K562 treated with DMSO at 1 percent for 24 hours (cell line): ENCODE results near the gene TM9SF4. TPM values are rescaled to one million over a fixed set of nuclear protein-coding genes. Genes with fewer than 3 reads are reported as not detected.

Experiments
- total RNA-seq: library from RNA; unstranded; fragments of 300-600 nt; gene quantifications from 2 replicates; pipeline ENCODE4 v1.2.3, GENCODE V29; 2022; ENCODE audit warnings: low read depth; ENCODE audit not compliant: insufficient read depth

Gene TM9SF4, protein sequence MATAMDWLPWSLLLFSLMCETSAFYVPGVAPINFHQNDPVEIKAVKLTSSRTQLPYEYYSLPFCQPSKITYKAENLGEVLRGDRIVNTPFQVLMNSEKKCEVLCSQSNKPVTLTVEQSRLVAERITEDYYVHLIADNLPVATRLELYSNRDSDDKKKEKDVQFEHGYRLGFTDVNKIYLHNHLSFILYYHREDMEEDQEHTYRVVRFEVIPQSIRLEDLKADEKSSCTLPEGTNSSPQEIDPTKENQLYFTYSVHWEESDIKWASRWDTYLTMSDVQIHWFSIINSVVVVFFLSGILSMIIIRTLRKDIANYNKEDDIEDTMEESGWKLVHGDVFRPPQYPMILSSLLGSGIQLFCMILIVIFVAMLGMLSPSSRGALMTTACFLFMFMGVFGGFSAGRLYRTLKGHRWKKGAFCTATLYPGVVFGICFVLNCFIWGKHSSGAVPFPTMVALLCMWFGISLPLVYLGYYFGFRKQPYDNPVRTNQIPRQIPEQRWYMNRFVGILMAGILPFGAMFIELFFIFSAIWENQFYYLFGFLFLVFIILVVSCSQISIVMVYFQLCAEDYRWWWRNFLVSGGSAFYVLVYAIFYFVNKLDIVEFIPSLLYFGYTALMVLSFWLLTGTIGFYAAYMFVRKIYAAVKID
- 27.4 and 27.8 TPM in 2 replicates for total RNA-seq

DNA sequence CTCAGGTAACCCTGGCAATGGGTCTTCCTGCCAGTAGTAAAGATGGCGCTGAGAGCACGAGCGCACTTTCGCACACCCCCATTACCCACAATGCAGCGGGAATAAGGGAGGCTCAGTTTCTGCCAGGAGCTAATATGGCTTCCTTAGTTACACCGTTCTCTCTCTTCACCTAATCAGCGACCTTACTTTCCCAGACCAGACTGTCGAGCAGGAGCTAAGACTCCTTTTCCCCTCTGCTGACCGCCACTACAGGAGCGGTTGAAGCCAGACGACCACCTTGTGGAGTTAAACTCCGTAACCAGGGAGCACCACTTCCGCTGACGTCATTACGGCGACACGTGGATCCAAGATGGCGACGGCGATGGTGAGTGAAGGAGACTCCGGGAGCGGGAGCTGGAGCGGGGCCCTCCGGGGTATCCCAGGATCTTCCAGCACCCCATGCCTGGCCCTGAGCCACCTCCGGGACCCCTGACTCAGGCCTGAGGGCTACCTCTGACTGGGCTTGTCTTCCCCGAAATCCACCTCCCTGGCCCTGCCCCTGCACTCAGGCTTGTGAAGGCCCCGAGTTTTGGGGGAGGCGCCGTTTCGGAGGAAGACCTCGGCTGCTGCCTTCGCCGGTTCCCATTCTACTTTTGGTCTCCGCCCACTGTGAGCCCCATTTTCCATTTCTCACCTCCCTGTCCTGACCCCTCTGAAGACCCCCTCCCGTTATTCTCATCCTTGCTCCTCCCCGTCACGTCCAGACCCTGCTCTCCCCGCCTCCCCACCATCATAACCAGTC is at the start of gene TM9SF4:
TM9SF4 (plus strand) TSS at position 323 of the 781 bp plus-strand sequence; CDS start at position 350, 27 bp downstream.

DNA sequence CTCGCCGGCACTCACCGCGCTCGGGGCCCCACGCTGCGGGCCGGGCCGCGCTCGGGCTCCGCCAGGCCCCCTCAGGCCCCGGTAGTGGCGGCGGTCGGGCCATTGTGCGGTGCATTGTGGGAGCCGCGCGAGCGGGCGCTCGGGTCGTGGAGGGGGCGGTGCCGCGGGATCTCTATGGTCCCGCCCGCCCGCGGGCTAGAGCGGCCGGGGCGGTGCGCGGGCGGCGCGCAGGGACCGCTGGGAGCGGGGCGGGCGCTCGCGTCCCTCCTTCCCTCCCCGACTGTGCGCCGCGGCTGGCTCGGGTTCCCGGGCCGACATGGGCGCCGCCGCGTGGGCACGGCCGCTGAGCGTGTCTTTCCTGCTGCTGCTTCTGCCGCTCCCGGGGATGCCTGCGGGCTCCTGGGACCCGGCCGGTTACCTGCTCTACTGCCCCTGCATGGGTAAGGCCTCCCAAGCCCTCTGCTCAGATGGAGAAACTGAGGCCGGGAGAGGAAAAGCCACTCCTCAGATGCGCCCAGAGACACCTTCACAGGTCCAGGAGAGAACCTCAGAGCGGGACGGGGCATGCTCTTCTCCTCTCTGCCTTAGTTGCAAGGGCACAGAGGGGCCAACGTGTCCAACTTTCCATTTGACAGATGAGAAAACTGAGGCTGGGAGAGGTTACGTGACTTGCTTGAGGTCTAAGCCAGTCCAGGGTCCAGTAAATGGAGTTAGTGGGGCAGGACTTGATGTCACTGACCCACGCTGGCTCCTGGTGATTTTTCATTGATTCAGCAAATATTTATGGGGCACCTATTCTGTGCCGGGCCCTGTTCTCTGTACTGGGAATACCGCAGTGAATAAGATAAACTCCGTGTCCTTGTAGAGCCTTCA is 98.3 kb downstream of the TM9SF4 start, which contains the start of the genes PLAGL2 and POFUT1:
PLAGL2 (minus strand) TSS at position 118 of the 873 bp plus-strand sequence. CDS start 5,565 bp downstream, outside the sequence.
POFUT1 (plus strand) TSS at position 255 of the 873 bp plus-strand sequence; CDS start at position 317, 62 bp downstream.

Other genes starting within 250 kb of the TM9SF4 start
- 0.79 TPM in 1 of 2 replicates, not detected in the other for gene DUSP15, start 239.2 kb upstream of the TM9SF4 start, total RNA-seq
- not detected in 2 replicates for gene TTLL9, start 239.1 kb upstream of the TM9SF4 start, total RNA-seq
- 24.4 and 24.9 TPM in 2 replicates for gene PDRG1, start 157.7 kb upstream of the TM9SF4 start, total RNA-seq
- not detected in 2 replicates for gene XKR7, start 141.6 kb upstream of the TM9SF4 start, total RNA-seq
- gene CCM2L, start 99.3 kb upstream of the TM9SF4 start, total RNA-seq: 0.36 and 1.4 TPM in 2 replicates
- 0.59 and 0.61 TPM in 2 replicates for gene HCK, start 57.5 kb upstream of the TM9SF4 start, total RNA-seq
- gene PLAGL2, start 98.0 kb downstream of the TM9SF4 start, total RNA-seq: 13.4 and 13.8 TPM in 2 replicates
- 27.0 and 27.3 TPM in 2 replicates for gene POFUT1, start 98.2 kb downstream of the TM9SF4 start, total RNA-seq
- gene KIF3B, start 167.9 kb downstream of the TM9SF4 start, total RNA-seq: 9.8 and 12.3 TPM in 2 replicates
- 46.7 and 53.8 TPM in 2 replicates for gene ASXL1, start 248.6 kb downstream of the TM9SF4 start, total RNA-seq